Ascending aorta (tissue), 2 donors: ENCODE data around the gene DERL3. TPM values are rescaled to one million over a fixed set of nuclear protein-coding genes. Genes with fewer than 3 reads are reported as not detected.

Source experiments
- DNase-seq, 2 donors: peaks; one replicate each; pipeline ENCODE4 v3.0.0-alpha.2; 2019; ENCODE audit warnings: low spot score in 2 of 2
- H3K27ac ChIP-seq, 2 donors: fragments of 200-600 bp; sonication (generic); one replicate each; pipeline ENCODE4 v1.5.1; 2016 to 2017; ENCODE audit warnings: mild to moderate bottlenecking in 1 of 2
- H3K27me3 ChIP-seq: fragments of 200-600 bp; sonication (generic); one replicate; pipeline ENCODE4 v1.5.1; 2017
- H3K36me3 ChIP-seq, 2 donors: fragments of 200-600 bp; sonication (generic); one replicate each; pipeline ENCODE4 v1.5.1; 2016
- H3K4me1 ChIP-seq, 2 donors: fragments of 200-600 bp; sonication (generic); one replicate each; pipeline ENCODE4 v1.5.1; 2016 to 2017; ENCODE audit warnings: mild to moderate bottlenecking in 1 of 2
- H3K4me3 ChIP-seq, 2 donors: fragments of 200-600 bp; sonication (generic); one replicate each; pipeline ENCODE4 v1.5.1; 2016 to 2017; ENCODE audit warnings: mild to moderate bottlenecking in 1 of 2
- H3K9me3 ChIP-seq, 2 donors: fragments of 200-600 bp; sonication (generic); one replicate each; pipeline ENCODE4 v1.5.1; 2016
- intact Hi-C: fragments of 100-400 bp; cut with DNase I; formaldehyde crosslinking; loops from one replicate; pipeline ENCODE4 v1.15.1; 2023
- total RNA-seq: library from RNA; depleted of rRNA; stranded (reverse); fragments of >200 nt; gene quantifications from one replicate; pipeline ENCODE4 v1.1.0, GENCODE V29; 2016
- TF ChIP-seq, protein P1 (sequence below), 3 experiments: fragments of 200-600 bp in 2 of 3; fragments of 450-650 bp in 1 of 3; sonication (generic) in 2 of 3; IDR thresholded peaks; one replicate each; pipeline ENCODE4 v1.5.1; 2016 to 2019; ENCODE audit warnings: antibody characterized with exemption in 3 of 3, mild to moderate bottlenecking in 1 of 3, moderate library complexity in 1 of 3

The DERL3 gene
- total RNA-seq, 1 donor from 2014 or later: 7.5 TPM

DNA sequence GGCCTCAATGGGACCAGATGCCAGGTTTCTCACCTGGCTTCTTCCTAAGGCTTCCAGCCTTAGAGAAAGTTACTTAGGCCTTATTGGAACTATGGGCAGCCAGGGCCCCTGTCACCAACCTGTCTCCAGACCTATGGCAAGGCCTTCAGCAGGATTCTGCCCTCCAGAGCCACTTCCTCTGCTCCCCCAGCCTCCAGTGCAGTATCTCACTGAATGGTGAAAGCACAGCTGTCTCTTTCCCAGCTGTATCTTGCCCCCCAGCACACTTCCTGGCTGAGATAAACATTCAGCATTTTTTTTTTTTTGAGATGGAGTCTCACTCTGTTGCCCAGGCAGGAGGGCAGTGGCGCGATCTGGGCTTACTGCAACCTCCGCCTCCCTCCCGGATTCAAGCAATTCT lies 20.4 kb upstream of the DERL3 start:
- Histone ChIP-seq H3K4me1 (peaks cover 0 to 6% of the 10 kb centered on the region in 2 donors), H3K36me3 (no peaks in the 10 kb centered on the region), H3K4me3 (no peak overlapping the region), H3K27ac (no peak overlapping the region), H3K9me3 (no peaks in the 10 kb centered on the region), H3K27me3 (no peaks in the 10 kb centered on the region)
- TF ChIP-seq, protein P1, sequence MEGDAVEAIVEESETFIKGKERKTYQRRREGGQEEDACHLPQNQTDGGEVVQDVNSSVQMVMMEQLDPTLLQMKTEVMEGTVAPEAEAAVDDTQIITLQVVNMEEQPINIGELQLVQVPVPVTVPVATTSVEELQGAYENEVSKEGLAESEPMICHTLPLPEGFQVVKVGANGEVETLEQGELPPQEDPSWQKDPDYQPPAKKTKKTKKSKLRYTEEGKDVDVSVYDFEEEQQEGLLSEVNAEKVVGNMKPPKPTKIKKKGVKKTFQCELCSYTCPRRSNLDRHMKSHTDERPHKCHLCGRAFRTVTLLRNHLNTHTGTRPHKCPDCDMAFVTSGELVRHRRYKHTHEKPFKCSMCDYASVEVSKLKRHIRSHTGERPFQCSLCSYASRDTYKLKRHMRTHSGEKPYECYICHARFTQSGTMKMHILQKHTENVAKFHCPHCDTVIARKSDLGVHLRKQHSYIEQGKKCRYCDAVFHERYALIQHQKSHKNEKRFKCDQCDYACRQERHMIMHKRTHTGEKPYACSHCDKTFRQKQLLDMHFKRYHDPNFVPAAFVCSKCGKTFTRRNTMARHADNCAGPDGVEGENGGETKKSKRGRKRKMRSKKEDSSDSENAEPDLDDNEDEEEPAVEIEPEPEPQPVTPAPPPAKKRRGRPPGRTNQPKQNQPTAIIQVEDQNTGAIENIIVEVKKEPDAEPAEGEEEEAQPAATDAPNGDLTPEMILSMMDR (IDR thresholded peaks at IDR 0.05): no peak
- intact Hi-C loops: loop anchor here (5.0 kb wide), 1 partner anchor 33 kb away; the partner anchor contains the start of gene MIF
- no peak for DNase-seq

DNA sequence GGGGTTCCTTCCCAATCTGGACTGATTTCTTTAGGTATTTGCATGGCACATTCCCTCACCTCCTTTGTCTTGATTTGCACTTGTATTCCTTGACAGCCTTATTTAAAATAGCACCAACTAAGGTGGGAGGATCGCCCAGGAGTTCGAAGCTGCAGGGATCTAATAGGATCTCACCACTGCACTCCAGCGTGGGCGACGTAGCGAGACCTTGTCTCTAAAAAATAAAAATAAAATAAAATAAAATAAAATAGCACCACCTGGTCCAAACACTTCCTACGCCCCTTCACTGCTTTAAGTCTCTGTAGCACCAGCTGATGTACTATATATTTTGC lies 19.6 kb upstream of the DERL3 start:
- TF ChIP-seq, protein P1 (IDR thresholded peaks at IDR 0.05): no peak
- intact Hi-C loops: loop anchor here (5.0 kb wide), 1 partner anchor 34 kb away; the partner anchor contains the start of gene MIF
- peak overlapping the region in 1 of 2 donors; percentile 74 for H3K27ac ChIP-seq

DNA sequence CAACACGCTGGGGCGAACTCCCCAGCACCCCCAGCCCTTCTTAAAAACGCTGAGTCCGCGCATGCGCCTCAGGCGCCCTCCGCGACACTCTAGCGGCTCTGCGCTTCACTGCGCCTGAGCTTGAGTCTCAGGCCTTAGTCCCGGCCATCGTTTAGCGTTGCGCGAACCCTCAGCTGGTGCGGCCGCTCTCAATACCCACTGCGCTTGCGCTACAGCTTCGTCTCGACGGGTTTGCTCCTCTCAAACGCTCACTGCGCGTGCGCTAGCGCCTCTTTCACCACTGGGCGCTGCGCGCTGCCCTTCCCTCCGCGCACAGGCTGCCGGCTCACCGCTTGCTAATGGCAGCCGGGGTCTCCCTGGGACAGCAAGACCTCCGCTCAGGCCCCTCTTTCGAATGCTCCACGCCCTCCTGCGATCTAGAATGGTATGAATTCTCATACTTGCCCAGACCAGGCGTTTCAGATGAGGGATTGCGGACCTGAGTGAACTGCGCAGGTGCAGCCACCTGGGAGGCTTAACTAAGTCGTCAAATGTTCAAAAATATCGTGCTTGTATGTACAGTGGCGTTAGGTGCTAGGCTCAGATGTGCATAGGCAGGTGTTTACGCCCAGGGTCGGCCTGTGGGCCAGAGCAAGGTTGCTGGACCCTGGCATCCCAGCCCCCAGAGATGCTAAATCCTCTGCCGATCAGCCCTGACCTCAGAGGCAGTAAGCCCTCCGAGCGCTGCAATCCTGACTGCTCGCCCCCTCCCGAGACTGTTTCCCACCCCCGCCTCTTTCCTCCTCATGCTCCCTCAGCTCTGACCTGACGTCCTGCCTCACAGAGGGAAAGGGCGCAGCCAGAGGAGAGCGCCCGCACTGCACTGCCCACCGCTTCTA lies 19.0 kb upstream of the DERL3 start, which contains the start of gene SLC2A11:
Gene SLC2A11 (plus strand): TSS at position 270 of the 878 bp plus-strand sequence. CDS start 125 bp downstream, at position 395.
- H3K27me3 ChIP-seq: no peaks in the 10 kb centered on the region
- peak within 1 kb of the TSS; percentile 74 to 94 for H3K27ac ChIP-seq
- intact Hi-C loops: loop anchor here (5.0 kb wide), 1 partner anchor 34 kb away; the partner anchor contains the start of gene MIF
- peak within 1 kb of the TSS; percentile 47 to 70 for H3K4me3 ChIP-seq
- H3K36me3 ChIP-seq: no peaks in the 10 kb centered on the region
- H3K4me1 ChIP-seq: peaks cover 0 to 6% of the 10 kb centered on the region in 2 donors
- H3K9me3 ChIP-seq: no peaks in the 10 kb centered on the region
- DNase-seq: peak; percentile 78 to 98
- TF ChIP-seq, protein P1 (IDR thresholded peaks at IDR 0.05): peak in 2 of 3 experiments; percentile 36 to 40

More for the DNA sequence above, 19.6 kb upstream of the DERL3 start:
- peaks cover 0 to 6% of the 10 kb centered on the region in 2 donors for H3K4me1 ChIP-seq
- H3K4me3 ChIP-seq: peak overlapping the region; percentile 47 to 70
- no peaks in the 10 kb centered on the region for H3K9me3 ChIP-seq
- no peak for DNase-seq
- H3K36me3 ChIP-seq: no peaks in the 10 kb centered on the region
- no peaks in the 10 kb centered on the region for H3K27me3 ChIP-seq

DNA sequence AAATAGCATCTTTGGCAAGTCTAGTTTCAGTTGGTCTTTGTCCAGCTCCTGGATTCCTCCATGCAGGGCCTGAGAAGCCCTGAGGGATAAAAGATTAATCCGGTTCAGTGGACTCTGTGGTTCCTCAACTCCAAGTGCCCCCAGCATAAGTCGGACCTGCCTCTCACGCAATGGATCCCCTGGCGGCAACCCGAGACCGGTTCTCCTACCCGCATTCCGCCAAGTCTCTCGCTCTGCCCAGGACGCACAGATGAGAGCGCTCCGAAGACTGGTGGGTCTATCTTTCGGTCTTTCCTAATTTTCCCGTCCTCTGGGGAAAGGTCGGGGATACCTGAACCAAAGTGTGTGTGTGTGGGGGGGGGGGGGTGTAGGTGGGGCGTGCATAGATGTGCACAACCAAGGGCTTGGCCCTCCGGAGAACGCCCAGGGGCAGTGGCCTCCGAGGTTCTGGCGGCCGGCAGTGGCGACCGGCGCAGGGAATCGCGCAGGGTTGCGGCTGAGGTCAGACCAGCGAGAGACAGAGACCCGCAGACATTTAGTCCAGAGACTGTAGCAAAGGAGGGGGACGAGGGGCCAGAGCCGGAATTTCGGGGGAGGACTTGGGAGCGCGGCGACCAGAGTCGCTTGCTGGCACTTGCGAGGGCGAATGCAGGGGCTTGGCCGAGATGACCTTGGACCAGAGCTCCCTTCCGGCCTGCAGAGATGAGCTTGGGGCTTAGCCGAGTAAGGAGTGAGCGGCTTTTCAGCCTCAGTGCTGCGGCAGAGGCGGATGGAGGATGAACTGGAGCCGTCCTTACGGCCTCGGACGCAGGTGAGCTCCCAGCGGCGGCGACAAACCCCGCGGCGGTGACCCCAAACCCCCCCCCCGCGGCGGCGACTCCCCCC lies 18.2 kb upstream of the DERL3 start:
- Histone ChIP-seq H3K4me3 (peak overlapping the region; percentile 47 to 70), H3K27me3 (no peaks in the 10 kb centered on the region), H3K27ac (peak overlapping the region; percentile 74 to 94), H3K4me1 (peaks cover 0 to 6% of the 10 kb centered on the region in 2 donors), H3K9me3 (no peaks in the 10 kb centered on the region), H3K36me3 (no peaks in the 10 kb centered on the region)
- intact Hi-C loops: loop anchor here (5.0 kb wide), 1 partner anchor 35 kb away; the partner anchor contains the start of gene MIF
- DNase-seq: no peak
- TF ChIP-seq, protein P1 (IDR thresholded peaks at IDR 0.05): peak in 1 of 3 experiments; percentile 11

DNA sequence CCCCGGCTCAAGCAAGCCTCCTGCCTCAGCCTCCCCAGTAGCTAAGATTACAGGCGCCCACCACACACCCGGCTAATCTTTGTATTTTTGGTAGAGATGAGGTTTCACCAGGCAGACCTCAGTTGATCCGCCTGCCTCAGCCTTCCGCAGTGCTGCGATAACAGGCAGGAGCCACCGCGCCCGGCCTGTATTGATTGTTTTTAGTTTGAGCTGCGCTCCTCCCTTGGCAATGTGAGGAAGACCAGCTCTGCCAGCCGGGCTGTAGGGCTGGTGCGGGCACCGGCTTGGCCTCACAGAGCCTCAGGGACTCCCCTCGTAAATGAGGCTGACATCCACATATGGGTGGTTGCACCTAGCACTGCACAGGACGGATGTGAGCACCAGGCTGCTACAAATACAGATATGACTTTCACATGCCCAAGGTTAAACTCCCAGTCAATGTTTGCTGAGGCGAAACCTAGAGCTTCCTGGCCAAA lies 11.4 kb upstream of the DERL3 start:
- no peaks in the 10 kb centered on the region for H3K27me3 ChIP-seq
- TF ChIP-seq, protein P1 (IDR thresholded peaks at IDR 0.05): no peak

More for the DNA sequence above, 11.4 kb upstream of the DERL3 start:
- intact Hi-C loops: no loop called here
- Histone ChIP-seq H3K36me3 (no peaks in the 10 kb centered on the region), H3K4me3 (no peak overlapping the region), H3K4me1 (peaks cover 3 to 7% of the 10 kb centered on the region in 2 donors), H3K9me3 (no peaks in the 10 kb centered on the region), H3K27ac (no peak overlapping the region)
- DNase-seq: no peak
